NCI-H2227 treated with DMSO at 0.1 percent for 48 hours (cell line): ENCODE results near the gene AIMP1.

Experiments
- DNase-seq: peaks from one replicate; lab custom pipeline; 2025; lab: John Stamatoyannopoulos, UW

The AIMP1 gene

DNA sequence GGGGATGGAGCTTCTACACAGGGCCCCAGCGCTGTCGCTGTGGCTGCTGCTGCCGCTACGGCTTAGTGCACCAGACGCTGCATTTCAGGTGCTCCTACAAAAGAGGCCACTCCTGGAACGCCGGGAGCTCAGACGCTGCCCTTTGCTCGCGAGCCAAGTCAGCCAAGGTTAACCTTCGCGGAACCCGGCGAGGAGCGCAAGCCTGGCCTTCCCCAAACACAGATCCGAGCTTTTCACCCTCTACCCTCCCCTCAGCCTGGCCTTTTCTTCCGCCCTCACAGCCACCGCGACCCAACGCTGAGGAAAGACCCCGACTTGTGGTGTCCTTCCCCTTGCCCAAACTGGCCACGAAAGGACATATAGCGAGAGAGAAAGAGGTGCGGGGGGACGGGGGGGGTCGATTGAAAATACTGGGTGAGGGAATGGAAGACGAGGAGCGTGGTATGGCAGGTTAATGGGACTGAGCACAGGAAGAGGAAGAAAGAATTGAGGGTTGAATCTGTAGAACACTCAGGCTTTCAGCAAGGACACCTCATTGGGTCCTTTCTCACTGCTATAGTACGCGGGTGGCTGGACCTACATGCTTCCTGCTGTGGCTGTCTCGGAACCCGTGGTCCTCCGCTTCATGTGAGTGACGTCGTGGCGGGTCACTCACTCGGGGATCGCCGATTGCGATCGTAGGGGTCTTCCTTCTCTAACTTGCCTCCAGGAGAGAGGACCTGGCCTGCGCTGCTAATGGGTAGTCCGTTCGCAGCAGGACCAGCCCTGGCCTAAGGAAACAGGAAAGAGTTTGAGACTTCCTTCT lies at the start of gene AIMP1, which contains the start of gene TBCK:
AIMP1 (plus strand) TSS at position 583 of the 805 bp plus-strand sequence. CDS start 8,460 bp downstream, outside the sequence.
TBCK (minus strand) TSS at position 242 of the 805 bp plus-strand sequence. CDS start 7,249 bp downstream, outside the sequence.
- peak; percentile 85 for DNase-seq

DNA sequence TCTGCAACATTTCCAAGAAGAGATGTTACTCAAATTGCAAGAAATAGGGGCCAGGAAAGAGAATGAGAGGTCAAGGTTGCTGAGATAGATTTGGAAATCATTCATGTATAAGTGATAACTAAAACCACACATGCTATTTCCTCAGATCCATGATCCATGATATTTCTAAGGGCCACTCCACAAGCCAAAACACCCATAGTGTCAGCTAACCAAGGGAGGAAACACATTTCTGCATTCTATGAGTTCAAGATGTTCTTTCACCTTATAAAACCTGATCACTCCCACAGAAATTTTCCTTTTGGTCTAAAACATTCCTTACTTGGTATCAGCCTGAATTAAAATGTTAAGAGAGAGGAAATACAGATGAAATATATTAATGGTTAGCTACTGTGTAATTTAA lies 47.6 kb upstream of the AIMP1 start:
- DNase-seq = no peak

- no peak for DNase-seq
These were observed 46.6 kb upstream of the AIMP1 start for GRCh38 chr4:106269711-106270110.

DNA sequence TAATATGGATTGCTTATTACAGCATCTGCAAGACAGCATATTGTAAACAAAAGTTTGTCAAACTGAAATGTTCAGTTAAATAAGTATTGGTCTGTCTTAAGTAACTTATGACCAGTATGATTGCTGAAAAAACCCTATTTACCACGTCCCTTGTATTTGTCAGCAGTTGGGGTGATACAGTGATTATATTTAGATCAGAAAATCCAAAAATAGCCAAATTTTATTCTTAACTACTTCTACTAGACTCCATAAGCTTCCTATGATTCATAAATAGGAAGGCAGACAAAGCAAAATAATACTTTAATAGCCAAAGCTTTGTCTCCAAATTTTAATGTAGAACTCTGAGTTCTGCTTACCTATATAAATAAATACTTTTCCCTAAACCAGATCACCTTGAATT lies 45.6 kb upstream of the AIMP1 start:
- no peak for DNase-seq

DNA sequence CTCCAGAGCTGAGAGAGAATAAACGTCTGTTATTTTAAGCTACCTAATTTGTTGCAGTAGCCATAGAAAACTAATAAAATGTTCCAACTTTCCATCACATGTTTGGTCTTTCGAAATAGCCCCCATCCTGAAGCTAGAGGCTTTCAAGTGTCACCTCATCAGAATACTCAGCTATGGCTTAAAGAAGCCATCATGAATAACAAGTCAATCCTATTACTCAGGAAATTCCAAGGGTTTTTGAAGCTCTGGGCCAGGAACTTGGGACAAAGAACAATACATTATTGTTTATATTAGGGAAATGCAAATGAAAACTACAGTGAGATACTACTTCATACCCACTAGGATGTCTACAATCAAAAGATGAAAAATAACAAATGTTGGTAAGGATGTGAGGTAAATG lies 42.5 kb upstream of the AIMP1 start:
- DNase-seq = no peak

- no peak for DNase-seq
These were observed 39.1 kb upstream of the AIMP1 start for GRCh38 chr4:106277140-106277675.

DNA sequence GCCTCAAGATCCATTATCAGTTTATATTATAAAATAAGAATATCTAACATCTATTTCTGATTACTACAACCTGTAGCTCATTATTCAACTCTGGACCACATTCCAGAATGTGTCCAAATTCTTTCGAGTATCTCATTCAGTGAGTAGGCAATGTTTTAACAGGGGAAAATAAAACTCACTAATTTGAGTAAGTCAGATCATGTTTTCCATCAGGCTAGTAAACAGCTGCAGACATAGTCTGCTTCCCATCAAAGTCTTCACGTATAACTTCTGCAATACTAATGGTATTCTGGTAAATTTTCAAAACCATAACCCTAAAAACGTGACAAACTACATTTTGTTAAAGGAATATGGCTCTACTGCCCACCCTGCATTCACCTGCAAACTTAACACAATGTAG lies 32.1 kb upstream of the AIMP1 start:
- DNase-seq = no peak

- DNase-seq = no peak
These were observed 29.7 kb upstream of the AIMP1 start for GRCh38 chr4:106286611-106287010.

GRCh38 chr4:106287353-106287969 lies 28.9 kb upstream of the AIMP1 start:
- DNase-seq = no peak

- no peak for DNase-seq
These were observed 26.6 kb upstream of the AIMP1 start for GRCh38 chr4:106289737-106290136.

GRCh38 chr4:106291678-106292077 lies 24.7 kb upstream of the AIMP1 start:
- DNase-seq = no peak

- DNase-seq = no peak
These were observed 22.3 kb upstream of the AIMP1 start for GRCh38 chr4:106294062-106294461.

DNA sequence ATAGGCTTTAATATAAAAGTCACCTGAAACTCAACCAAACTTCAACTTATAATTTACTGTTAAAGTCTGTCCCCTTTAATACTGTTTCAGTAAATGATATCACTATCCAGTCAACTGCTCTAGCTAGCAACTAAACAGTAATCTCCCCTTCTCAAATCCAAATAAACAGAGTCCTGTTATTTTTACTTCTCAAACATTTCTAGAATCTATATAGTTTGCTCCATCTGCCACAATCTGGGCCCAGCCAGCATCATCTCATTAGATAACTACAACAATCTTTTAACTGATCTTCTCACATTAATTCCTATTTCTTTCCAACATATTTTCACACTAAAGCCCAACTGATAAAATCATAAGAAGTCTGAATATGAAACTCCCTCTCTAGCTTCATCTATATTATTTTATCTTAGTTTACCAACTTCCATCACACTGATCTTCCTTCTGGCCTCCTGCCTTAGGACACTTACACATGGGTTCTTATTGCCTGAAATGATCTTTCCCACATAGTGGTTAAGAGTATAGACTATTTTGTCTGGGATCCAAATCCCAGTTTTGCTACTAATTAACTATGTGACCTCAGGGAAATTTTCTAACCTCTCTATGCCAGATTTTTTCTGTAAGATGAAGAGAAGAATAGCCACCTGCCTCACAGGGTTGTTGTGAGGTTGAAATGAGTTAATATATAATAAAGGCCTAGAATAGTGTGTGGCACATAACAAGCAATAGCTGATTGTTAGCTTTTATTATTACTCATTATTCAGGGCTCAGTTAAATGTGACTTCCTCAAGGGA lies 18.9 kb upstream of the AIMP1 start:
- DNase-seq = no peak

DNA sequence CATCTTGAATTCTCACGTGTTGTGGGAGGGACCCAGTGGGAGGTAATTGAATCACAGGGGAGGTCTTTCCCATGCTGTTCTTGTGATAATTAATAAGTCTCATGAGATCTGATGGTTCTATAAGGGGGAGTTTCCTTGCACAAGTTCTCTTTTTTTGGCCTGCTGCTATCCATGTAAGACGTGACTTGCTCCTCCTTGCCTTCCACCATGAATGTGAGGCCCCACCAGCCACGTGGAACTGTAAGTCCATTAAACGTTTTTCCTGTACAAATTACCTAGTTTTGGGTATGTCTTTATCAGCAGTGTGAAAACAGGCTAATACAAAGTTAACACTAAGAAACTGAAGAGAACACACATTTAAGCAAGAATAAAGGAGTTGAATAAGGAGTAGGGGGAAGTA lies 16.4 kb upstream of the AIMP1 start:
- no peak for DNase-seq

DNA sequence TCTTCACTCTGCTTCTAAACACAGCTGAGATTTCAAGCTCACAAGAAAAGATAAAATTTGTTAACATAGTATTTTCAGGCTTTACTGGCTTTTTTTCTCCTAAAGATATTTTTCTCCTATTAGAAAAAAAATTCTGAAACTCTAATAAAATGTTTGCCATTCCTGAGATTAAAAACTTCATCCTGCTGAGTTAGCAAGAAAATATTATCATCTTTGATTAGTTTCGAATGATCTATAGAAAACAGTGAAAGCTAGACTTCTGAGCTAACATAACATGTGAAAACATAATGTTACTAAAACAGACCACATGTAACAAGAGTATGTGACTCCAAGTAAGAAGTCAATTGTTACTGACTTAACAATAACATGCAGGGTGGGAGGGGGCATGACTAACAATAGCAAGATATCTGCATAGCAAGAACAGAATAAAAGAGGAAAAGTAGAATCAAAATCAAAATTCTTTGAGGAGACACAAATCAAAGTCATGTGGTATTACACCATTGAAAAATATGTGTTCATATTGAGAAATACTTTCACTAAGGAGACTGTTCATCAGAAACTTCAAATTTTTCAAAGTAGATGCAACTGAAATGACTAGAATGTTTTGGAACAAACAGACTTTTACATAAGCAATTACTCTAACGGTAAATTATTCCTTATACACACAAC lies 14.8 kb upstream of the AIMP1 start:
- DNase-seq = no peak

DNA sequence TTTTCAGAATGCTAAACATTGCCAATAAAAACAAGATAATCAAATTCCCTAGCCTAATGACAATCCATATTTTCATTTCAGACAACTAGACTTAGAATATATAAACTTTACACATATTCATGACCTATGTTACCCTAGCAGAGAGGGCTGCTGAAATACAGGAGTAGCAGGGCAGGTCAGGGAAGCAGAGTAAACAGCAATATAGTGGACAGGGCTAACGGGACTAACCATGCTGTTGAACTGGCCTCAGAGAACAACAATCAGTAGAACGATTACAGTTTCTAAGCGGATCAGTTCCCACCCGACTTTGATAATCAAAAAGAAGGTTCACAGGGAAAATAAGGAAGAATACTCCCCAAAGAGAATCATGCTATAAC lies 14.3 kb upstream of the AIMP1 start:
- DNase-seq = no peak

- no peak for DNase-seq
These were observed 12.6 kb upstream of the AIMP1 start for GRCh38 chr4:106303548-106304281.

DNA sequence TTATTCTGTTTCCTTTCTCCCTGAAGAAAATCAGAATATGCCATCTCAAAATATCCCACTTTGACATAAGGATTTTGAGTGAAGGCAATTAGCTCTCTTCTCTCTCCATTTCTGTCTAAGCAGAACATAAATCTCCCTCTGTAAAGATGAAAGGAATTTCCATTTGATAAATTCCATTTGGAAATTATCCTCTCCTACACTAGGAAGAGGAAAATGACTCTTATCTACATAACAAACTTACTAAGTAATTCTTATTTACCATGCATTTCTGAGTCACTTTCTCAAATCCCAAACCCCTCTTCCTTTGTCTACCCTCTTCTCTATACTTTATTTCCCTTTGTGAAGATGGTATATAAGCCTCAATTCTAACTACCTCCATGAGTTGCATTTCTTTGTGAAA lies 11.7 kb upstream of the AIMP1 start:
- DNase-seq = no peak

GRCh38 chr4:106305435-106306055 lies 10.8 kb upstream of the AIMP1 start:
- no peak for DNase-seq

- no peak for DNase-seq
These were observed 9.8 kb upstream of the AIMP1 start for GRCh38 chr4:106306561-106306960.

DNA sequence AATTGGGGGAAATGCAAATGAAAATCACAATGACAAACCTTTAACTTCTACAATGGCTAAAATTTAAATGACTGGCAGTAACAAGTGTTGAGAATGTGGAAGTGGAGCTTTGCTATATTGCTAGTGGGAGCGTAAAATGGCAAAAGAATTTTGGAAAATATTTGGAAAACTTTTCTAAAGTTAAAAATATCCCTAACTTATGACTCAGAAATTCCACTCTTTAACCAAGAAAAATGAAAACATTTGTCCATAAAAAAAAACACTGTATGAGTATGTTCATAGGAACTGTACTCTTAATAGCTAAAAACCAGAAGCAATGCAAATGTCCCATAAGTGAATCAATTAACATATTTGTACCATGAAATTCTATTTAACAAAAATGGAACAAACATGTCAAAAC lies 4.0 kb upstream of the AIMP1 start:
- no peak for DNase-seq
